HL-60/S4 treated with phorbol 12-myristate 13-acetate at 8.2 ng/mL for 4 days and 3 days (cell line): Measurements from ENCODE around the gene ACOT13.
"Not testable (repeated sequence)": the region's sequence is repeated elsewhere in the genome, so short reads cannot be mapped to it uniquely, and the experiment has no call there.

Experiments
- in situ Hi-C: fragments of 300-500 bp; cut with MboI; formaldehyde crosslinking; loops from 2 replicates; pipeline ENCODE4 v1.15.0; 2022; ENCODE audit warnings: low sequenced_read_pairs

ACOT13 gene

GRCh38 chr6:24661759-24662158 is 5.1 kb upstream of the ACOT13 start:
- in situ Hi-C loops, result not testable (repeated sequence)

- in situ Hi-C loops, result no loop called here
These were observed 4.6 kb upstream of the ACOT13 start for GRCh38 chr6:24662236-24662635.

- in situ Hi-C loops, result no loop called here
These were observed 3.7 kb upstream of the ACOT13 start for GRCh38 chr6:24663189-24663588.

- in situ Hi-C loops, result no loop called here
These were observed 2.6 kb upstream of the ACOT13 start for GRCh38 chr6:24664046-24664987.

GRCh38 chr6:24666097-24666640 is 708 bp upstream of the ACOT13 start:
- in situ Hi-C loops, result no loop called here

GRCh38 chr6:24667378-24667803 is 514 bp downstream of the ACOT13 start:
- in situ Hi-C loops, result no loop called here

- in situ Hi-C loops, result not testable (repeated sequence)
These were observed 1.5 kb downstream of the ACOT13 start for GRCh38 chr6:24668066-24668996.

- in situ Hi-C loops, result no loop called here
These were observed 2.1 kb downstream of the ACOT13 start for GRCh38 chr6:24668997-24669361.

- in situ Hi-C loops, result not testable (repeated sequence)
These were observed 3.6 kb downstream of the ACOT13 start for GRCh38 chr6:24670492-24670891.

GRCh38 chr6:24671077-24671476 is 4.2 kb downstream of the ACOT13 start:
- in situ Hi-C loops, result not testable (repeated sequence)

- in situ Hi-C loops, result no loop called here
These were observed 5.8 kb downstream of the ACOT13 start for GRCh38 chr6:24672620-24673182.

- in situ Hi-C loops, result no loop called here
These were observed 6.7 kb downstream of the ACOT13 start for GRCh38 chr6:24673625-24674024.

GRCh38 chr6:24678792-24679352 is 12.0 kb downstream of the ACOT13 start:
- in situ Hi-C loops, result not testable (repeated sequence)

GRCh38 chr6:24680582-24680981 is 13.7 kb downstream of the ACOT13 start:
- in situ Hi-C loops, result no loop called here

- in situ Hi-C loops, result no loop called here
These were observed 16.7 kb downstream of the ACOT13 start for GRCh38 chr6:24683297-24684296.

GRCh38 chr6:24686408-24686807 is 19.5 kb downstream of the ACOT13 start:
- in situ Hi-C loops, result no loop called here

GRCh38 chr6:24686946-24687345 is 20.1 kb downstream of the ACOT13 start:
- in situ Hi-C loops, result no loop called here

- in situ Hi-C loops, result no loop called here
These were observed 23.1 kb downstream of the ACOT13 start for GRCh38 chr6:24689964-24690363.

GRCh38 chr6:24690593-24690992 is 23.7 kb downstream of the ACOT13 start:
- in situ Hi-C loops, result no loop called here
